Thoracic aorta (tissue), 2 donors: ENCODE results near the gene PFKFB3. TPM values are rescaled to one million over a fixed set of nuclear protein-coding genes. Genes with fewer than 3 reads are reported as not detected.
A peak's percentile ranks its signal among the peaks of the same experiment; 100 is the strongest.

Source experiments
- ATAC-seq: fragments of 150-250 bp; one replicate; pipeline ENCODE4 v1.8.0; 2017; ENCODE audit warnings: low read depth; ENCODE audit not compliant: insufficient number of reproducible peaks, low FRiP score
- DNase-seq: peaks from one replicate; pipeline ENCODE4 v3.0.0-alpha.2; 2020; ENCODE audit warnings: low spot score
- H3K27ac ChIP-seq, 2 donors: fragments of 200-600 bp; sonication (generic); 1 replicate in 1 of 2; 2 replicates in 1 of 2; pipeline ENCODE4 v1.5.1; 2016; ENCODE audit warnings: mild to moderate bottlenecking in 2 of 2, moderate library complexity in 2 of 2
- H3K27me3 ChIP-seq: fragments of 200-600 bp; sonication (generic); replicated peaks from 2 replicates; pipeline ENCODE4 v1.6.0; 2016; ENCODE audit warnings: mild to moderate bottlenecking; ENCODE audit not compliant: insufficient read depth
- H3K36me3 ChIP-seq: fragments of 200-600 bp; sonication (generic); one replicate; pipeline ENCODE4 v1.5.1; 2016
- H3K4me1 ChIP-seq, 2 donors: fragments of 200-600 bp; sonication (generic); 1 replicate in 1 of 2; 2 replicates in 1 of 2; pipeline versions ENCODE4 v1.5.1 to v1.6.0; 2016; ENCODE audit warnings: low read depth in 2 of 2, mild to moderate bottlenecking in 1 of 2; ENCODE audit not compliant: control insufficient read depth in 1 of 2
- H3K4me3 ChIP-seq: fragments of 200-600 bp; sonication (generic); 2 replicates; pipeline ENCODE4 v1.5.1; 2016; ENCODE audit warnings: mild to moderate bottlenecking
- H3K9me3 ChIP-seq: fragments of 200-600 bp; sonication (generic); 2 replicates; pipeline ENCODE4 v1.5.1; 2016
- total RNA-seq, 2 donors: library from RNA; depleted of rRNA; stranded (reverse); fragments of >200 nt; gene quantifications; one replicate each; pipeline versions ENCODE4 v1.1.0 to v1.2.3, GENCODE V29; 2016
- TF ChIP-seq, protein P1 (sequence below): fragments of 200-600 bp; sonication (generic); IDR thresholded peaks from one replicate; pipeline ENCODE4 v1.5.1; 2019; ENCODE audit warnings: antibody characterized with exemption

Gene PFKFB3
- total RNA-seq, 2 donors from 2014 or later = 151 to 311 TPM

DNA sequence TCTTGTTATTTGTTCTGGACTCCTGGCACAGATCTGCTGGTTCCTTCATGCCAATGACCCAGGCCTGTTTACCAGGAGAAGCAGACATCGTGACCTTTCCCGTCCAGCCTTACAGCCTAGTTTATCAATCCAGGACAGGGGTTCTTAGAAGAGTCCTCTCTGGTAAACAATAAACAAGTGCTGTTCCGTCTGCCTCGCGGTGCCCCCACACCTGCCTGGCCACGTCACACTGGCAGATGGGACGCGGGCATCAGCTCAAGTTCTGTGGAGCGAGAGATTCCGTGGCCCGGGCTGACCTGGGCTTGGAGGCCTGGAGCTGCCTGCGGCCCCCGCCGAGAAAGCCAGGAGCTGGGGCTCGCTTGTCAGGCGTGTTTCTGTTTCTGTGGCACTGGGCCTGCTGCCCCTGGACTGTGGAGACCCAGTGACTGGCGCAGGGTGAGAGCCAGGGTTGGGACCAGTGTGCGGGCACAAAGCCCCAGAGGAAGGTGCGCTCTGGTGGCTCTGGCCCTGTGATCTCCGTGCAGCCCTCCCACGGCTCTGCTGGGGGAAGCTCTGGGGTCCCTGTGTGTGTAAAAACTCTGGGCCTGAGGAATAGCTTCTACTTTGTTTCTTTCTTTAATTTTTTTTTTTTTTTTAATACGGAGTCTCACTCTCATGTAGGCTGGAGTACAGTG lies 28.4 kb upstream of the PFKFB3 start:
- H3K27ac ChIP-seq = peak overlapping the region; percentile 86 to 91
- no peaks in the 10 kb centered on the region for H3K36me3 ChIP-seq
- TF ChIP-seq, protein P1, sequence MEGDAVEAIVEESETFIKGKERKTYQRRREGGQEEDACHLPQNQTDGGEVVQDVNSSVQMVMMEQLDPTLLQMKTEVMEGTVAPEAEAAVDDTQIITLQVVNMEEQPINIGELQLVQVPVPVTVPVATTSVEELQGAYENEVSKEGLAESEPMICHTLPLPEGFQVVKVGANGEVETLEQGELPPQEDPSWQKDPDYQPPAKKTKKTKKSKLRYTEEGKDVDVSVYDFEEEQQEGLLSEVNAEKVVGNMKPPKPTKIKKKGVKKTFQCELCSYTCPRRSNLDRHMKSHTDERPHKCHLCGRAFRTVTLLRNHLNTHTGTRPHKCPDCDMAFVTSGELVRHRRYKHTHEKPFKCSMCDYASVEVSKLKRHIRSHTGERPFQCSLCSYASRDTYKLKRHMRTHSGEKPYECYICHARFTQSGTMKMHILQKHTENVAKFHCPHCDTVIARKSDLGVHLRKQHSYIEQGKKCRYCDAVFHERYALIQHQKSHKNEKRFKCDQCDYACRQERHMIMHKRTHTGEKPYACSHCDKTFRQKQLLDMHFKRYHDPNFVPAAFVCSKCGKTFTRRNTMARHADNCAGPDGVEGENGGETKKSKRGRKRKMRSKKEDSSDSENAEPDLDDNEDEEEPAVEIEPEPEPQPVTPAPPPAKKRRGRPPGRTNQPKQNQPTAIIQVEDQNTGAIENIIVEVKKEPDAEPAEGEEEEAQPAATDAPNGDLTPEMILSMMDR = no peak
- no peaks in the 10 kb centered on the region for H3K9me3 ChIP-seq
- DNase-seq = no peak
- ATAC-seq = no peak
- no peaks in the 10 kb centered on the region for H3K27me3 ChIP-seq
- peaks cover 52 to 80% of the 10 kb centered on the region in 2 donors for H3K4me1 ChIP-seq
- H3K4me3 ChIP-seq = peak overlapping the region; percentile 26

DNA sequence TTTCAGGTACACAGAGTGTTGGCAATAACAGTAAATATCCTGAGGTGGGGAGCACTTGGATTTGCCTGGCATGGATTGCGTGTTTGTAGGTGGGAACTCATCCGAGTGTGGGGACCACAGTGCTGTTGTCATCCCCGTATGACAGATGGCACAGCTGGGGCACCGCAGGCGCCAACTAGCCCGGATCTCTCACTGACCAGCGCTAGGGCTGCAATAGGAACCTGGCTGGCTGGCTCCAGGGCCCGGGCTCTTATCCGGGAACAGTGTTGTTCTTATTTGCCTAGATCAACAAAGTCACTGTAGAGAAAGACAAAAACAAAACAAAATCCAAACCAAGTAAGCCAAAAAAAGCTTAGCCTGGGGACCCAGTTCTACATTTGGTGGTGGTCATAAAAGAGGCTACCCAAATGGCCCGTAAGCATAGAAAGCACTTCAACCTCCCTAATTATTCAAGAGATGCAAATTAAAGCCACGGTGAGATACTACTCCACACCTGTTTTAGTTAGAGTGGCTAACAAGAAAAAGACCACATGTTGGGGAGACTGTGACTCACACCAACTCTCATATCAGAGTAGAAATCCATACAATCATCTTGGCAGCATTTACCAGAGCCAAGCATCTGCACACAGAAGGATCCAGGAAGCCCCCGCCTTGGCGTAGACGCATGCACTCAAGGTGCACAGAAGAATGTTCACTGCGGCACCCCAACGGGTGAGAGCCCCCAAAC lies 27.2 kb upstream of the PFKFB3 start:
- Histone ChIP-seq H3K27ac (peak overlapping the region; percentile 86 to 91), H3K9me3 (no peaks in the 10 kb centered on the region), H3K4me3 (peak overlapping the region; percentile 11), H3K4me1 (peaks cover 52 to 82% of the 10 kb centered on the region in 2 donors), H3K27me3 (no peaks in the 10 kb centered on the region), H3K36me3 (no peaks in the 10 kb centered on the region)
- DNase-seq = no peak
- TF ChIP-seq, protein P1 = no peak
- no peak for ATAC-seq

DNA sequence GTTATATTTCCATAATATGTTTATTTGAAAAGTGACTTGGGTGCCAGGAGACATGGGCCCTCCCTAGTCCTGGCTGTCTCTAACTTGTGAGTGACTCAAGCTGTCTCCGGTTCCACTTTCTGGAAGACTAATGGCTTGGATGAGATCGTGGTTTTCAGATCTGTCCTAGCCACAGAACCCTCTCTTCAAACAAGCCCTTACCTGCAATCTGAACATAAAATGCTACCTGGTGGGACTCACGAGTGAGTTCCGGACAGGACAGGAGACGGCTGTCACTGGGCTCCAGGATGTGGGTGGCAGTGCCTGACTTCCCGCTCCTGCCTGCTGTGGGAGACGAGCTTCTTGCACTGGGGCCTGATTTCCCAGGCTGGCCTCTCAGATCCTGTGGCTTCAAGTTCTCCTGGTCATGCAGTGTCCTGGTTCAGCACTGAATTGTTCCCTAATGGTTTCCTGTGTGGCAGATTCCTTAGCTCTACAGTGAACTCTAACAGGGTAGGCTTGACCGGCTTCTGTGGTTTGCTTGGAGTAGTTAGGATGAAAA lies 26.0 kb upstream of the PFKFB3 start:
- Histone ChIP-seq H3K4me3 (no peak overlapping the region), H3K9me3 (no peaks in the 10 kb centered on the region), H3K27me3 (no peaks in the 10 kb centered on the region), H3K4me1 (peaks cover 45 to 77% of the 10 kb centered on the region in 2 donors), H3K36me3 (no peaks in the 10 kb centered on the region), H3K27ac (peak overlapping the region; percentile 86 to 91)
- TF ChIP-seq, protein P1 = no peak
- ATAC-seq = no peak
- no peak for DNase-seq

DNA sequence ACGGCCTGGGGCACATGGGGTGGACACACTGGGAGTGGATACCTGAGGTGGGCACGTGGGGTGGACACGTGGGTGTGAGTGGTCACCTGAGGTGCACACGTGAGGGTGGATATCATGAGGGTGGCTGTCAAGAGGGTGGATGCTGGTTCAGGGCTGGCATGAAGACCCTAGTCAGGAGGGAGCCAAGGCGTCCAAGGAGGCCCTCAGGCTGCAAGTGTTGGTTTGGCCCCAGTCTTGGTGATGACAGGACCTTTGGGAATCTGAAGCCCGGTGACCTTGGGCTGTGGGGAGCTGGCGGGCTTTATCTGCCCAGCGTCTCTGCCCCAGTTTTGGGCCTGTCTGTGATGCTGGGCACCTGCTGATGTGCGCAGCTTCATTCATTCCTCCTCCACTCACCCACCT lies 24.9 kb upstream of the PFKFB3 start:
- no peaks in the 10 kb centered on the region for H3K27me3 ChIP-seq
- H3K9me3 ChIP-seq = no peaks in the 10 kb centered on the region
- peaks cover 43 to 77% of the 10 kb centered on the region in 2 donors for H3K4me1 ChIP-seq
- TF ChIP-seq, protein P1 = no peak
- no peak for ATAC-seq
- DNase-seq = no peak
- H3K4me3 ChIP-seq = no peak overlapping the region
- no peaks in the 10 kb centered on the region for H3K36me3 ChIP-seq
- H3K27ac ChIP-seq = peak overlapping the region in 1 of 2 donors; percentile 25

DNA sequence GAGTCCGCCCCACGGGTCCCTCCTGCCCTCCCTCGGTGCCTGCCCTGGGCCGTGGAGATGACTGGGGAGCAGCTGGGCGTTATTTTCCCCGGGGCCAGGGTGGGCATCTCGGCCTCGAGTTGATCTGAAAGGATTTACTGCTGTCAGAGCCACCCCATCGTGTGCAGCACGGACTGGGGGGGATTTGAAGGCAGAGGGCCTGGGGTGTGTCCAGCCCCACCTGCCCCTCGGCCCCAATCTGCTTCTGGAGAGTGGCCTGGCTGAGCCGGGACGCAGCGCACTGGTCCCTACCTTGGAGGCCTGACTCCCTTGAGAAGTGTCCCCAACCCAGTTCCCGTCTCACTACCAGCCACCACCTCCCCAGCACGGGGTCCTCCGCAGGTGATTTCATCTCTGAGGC lies 24.2 kb upstream of the PFKFB3 start:
- ATAC-seq = no peak
- TF ChIP-seq, protein P1 = no peak
- H3K4me3 ChIP-seq = no peak overlapping the region
- H3K36me3 ChIP-seq = no peaks in the 10 kb centered on the region
- H3K27me3 ChIP-seq = no peaks in the 10 kb centered on the region
- DNase-seq = no peak
- H3K9me3 ChIP-seq = no peaks in the 10 kb centered on the region
- H3K4me1 ChIP-seq = peaks cover 36 to 74% of the 10 kb centered on the region in 2 donors
- no peak overlapping the region for H3K27ac ChIP-seq
